HEK293T (cell line): ENCODE data around the gene PDE5A.

Experiments used
- CTCF ChIA-PET: fragments of 350-600 bp; formaldehyde crosslinking; extraction: SDS; loops from one replicate; lab custom pipeline; 2021; ENCODE audit warnings: antibody characterized with exemption, inconsistent platforms; lab: Yijun Ruan, JAX
- POLR2A ChIA-PET: fragments of 350-600 bp; formaldehyde crosslinking; extraction: SDS; loops from one replicate; lab custom pipeline; 2020; ENCODE audit warnings: antibody characterized with exemption, inconsistent platforms; lab: Yijun Ruan, JAX
- DNase-seq: peaks from one replicate; pipeline ENCODE4 v3.0.0; 2012; ENCODE audit warnings: mixed read lengths; ENCODE audit errors: extremely low spot score
- ARNT ChIP-seq: fragments of 450-650 bp; IDR thresholded peaks from 2 replicates; pipeline ENCODE4 v1.6.1; 2017; ENCODE audit warnings: mild to moderate bottlenecking
- BHLHE40 ChIP-seq: fragments of 450-650 bp; IDR thresholded peaks from 2 replicates; pipeline ENCODE4 v1.6.1; 2016; ENCODE audit warnings: mild to moderate bottlenecking, moderate library complexity, borderline replicate concordance
- CTBP1 ChIP-seq: fragments of 450-650 bp; IDR thresholded peaks from 2 replicates; pipeline ENCODE4 v1.6.1; 2016; ENCODE audit warnings: borderline replicate concordance
- ELF4 ChIP-seq: fragments of 450-650 bp; IDR thresholded peaks from 2 replicates; pipeline ENCODE4 v1.6.1; 2017; ENCODE audit warnings: antibody characterized with exemption
- FOXA1 ChIP-seq: fragments of 450-650 bp; IDR thresholded peaks from 2 replicates; pipeline ENCODE4 v1.6.1; 2016; ENCODE audit warnings: mild to moderate bottlenecking
- FOXK2 ChIP-seq: fragments of 450-650 bp; IDR thresholded peaks from 2 replicates; pipeline ENCODE4 v1.6.1; 2016; ENCODE audit warnings: mild to moderate bottlenecking
- FOXM1 ChIP-seq: fragments of 450-650 bp; IDR thresholded peaks from 2 replicates; pipeline ENCODE4 v1.6.1; 2017; ENCODE audit warnings: mild to moderate bottlenecking, borderline replicate concordance
- HDGF ChIP-seq: fragments of 450-650 bp; IDR thresholded peaks from 2 replicates; pipeline ENCODE4 v1.6.1; 2017; ENCODE audit warnings: antibody characterized with exemption, borderline replicate concordance
- L3MBTL2 ChIP-seq: fragments of 450-650 bp; conservative IDR thresholded peaks from 2 replicates; pipeline ENCODE4 v1.6.1; 2016; ENCODE audit warnings: mild to moderate bottlenecking
- LEF1 ChIP-seq: fragments of 450-650 bp; IDR thresholded peaks from 2 replicates; pipeline ENCODE4 v1.6.1; 2017; ENCODE audit warnings: mild to moderate bottlenecking, borderline replicate concordance
- NFRKB ChIP-seq: fragments of 450-650 bp; IDR thresholded peaks from 2 replicates; pipeline ENCODE4 v1.6.1; 2016; ENCODE audit warnings: mild to moderate bottlenecking, moderate library complexity
- PKNOX1 ChIP-seq: fragments of 450-650 bp; IDR thresholded peaks from 2 replicates; pipeline ENCODE4 v1.6.1; 2016
- SP1 ChIP-seq: fragments of 450-650 bp; IDR thresholded peaks from 2 replicates; pipeline ENCODE4 v1.6.1; 2017
- SUZ12 ChIP-seq: fragments of 450-650 bp; IDR thresholded peaks from 2 replicates; pipeline ENCODE4 v1.6.1; 2016; ENCODE audit warnings: mild to moderate bottlenecking
- TARDBP ChIP-seq: fragments of 450-650 bp; IDR thresholded peaks from 2 replicates; pipeline ENCODE4 v1.6.1; 2016
- ZNF384 ChIP-seq: fragments of 450-650 bp; IDR thresholded peaks from 2 replicates; pipeline ENCODE4 v1.6.1; 2016

PDE5A gene

GRCh38 chr4:119525005-119525749 is 103.4 kb downstream of the PDE5A start:
- POLR2A ChIA-PET = no interaction called here
- CTCF ChIA-PET = no interaction called here
- no peak for DNase-seq
- TF ChIP-seq ZNF384 (no peak), CTBP1 (no peak), L3MBTL2 (no peak), BHLHE40 (no peak), LEF1 (no peak), FOXK2 (no peak), ELF4 (no peak), NFRKB (no peak), SP1 (no peak), FOXM1 (no peak), PKNOX1 (no peak), TARDBP (no peak), SUZ12 (no peak), FOXA1 (no peak), HDGF (no peak), ARNT (no peak)

DNA sequence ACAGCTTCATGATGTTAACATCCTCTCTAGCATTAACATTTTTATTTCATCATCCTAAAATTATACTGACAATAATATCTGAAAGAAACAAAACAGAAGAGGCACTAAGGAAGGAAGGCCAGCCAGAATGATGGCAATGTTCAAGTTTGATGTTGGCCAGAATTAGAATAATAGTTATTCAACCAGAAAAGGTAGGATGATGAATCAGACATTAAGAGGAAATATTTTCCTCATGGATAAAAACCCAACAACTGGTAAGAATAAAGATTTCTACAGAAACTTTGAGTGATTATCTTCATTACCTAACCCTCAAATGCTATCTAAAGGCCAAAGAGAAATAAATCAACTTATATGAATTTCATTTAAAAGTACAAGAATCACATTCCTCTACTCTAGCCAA is 105.2 kb downstream of the PDE5A start:
- ChIA-PET POLR2A (no interaction called here), CTCF (no interaction called here)
- no peak for DNase-seq
- TF ChIP-seq FOXA1 = no peak
- no peak for TF ChIP-seq L3MBTL2
- TF ChIP-seq ZNF384 = no peak
- TF ChIP-seq PKNOX1 = no peak
- no peak for TF ChIP-seq CTBP1
- TF ChIP-seq FOXK2 = no peak
- no peak for TF ChIP-seq BHLHE40
- TF ChIP-seq LEF1 = no peak
- TF ChIP-seq ARNT = no peak
- no peak for TF ChIP-seq ELF4
- TF ChIP-seq NFRKB = no peak

- ChIA-PET POLR2A (no interaction called here), CTCF (no interaction called here)
- no peak for DNase-seq
- TF ChIP-seq CTBP1 (no peak), NFRKB (no peak), FOXA1 (no peak), FOXM1 (no peak), ZNF384 (no peak), LEF1 (no peak), PKNOX1 (no peak), FOXK2 (no peak), ELF4 (no peak), ARNT (no peak), L3MBTL2 (no peak), BHLHE40 (no peak)
These were observed 107.3 kb downstream of the PDE5A start for GRCh38 chr4:119521268-119521667.

DNA sequence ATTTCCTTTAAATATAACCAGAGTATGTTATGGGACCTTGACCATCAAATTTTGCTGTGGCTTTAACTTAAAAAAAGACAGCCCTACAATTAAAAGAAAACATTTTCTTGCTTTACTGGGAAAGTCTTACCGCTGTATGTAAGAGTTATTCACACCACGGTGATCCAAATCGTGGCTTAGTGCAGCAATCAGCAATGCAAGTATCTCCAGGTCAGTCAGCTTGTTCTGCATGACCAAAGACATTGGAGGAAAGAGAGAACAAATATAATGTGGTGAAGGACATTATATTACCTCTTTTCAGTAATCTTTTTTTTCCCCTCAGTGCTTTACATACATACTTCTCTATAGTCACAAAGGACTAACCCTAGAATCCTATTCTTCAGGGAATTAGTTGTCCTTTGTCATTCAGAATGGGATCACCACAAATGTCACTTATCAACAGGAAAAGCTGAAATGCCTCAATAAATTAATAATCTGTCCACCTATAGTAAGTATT is 109.6 kb downstream of the PDE5A start:
- DNase-seq = no peak
- ChIA-PET CTCF (interaction anchor here (0.5 kb wide), 1 partner anchor 23 kb away, joined by 3 read pairs; no protein-coding TSS in a partner anchor), POLR2A (no interaction called here)
- TF ChIP-seq BHLHE40 (no peak), HDGF (no peak), ARNT (no peak), ZNF384 (no peak), ELF4 (no peak), TARDBP (no peak), FOXA1 (no peak), FOXM1 (no peak), PKNOX1 (no peak), SP1 (no peak), NFRKB (no peak), FOXK2 (no peak), LEF1 (no peak), SUZ12 (no peak), L3MBTL2 (no peak), CTBP1 (no peak)

GRCh38 chr4:119518230-119518892 is 110.2 kb downstream of the PDE5A start:
- no peak for TF ChIP-seq LEF1
- no peak for TF ChIP-seq ARNT
- TF ChIP-seq PKNOX1 = no peak
- CTCF ChIA-PET = interaction anchor here (0.6 kb wide), 1 partner anchor 525 kb away, joined by 3 read pairs; no protein-coding TSS in a partner anchor
- POLR2A ChIA-PET = no interaction called here

More at GRCh38 chr4:119518230-119518892, 110.2 kb downstream of the PDE5A start:
- DNase-seq = no peak
